Measurements from ENCODE around the gene EIF4E2.

DNA sequence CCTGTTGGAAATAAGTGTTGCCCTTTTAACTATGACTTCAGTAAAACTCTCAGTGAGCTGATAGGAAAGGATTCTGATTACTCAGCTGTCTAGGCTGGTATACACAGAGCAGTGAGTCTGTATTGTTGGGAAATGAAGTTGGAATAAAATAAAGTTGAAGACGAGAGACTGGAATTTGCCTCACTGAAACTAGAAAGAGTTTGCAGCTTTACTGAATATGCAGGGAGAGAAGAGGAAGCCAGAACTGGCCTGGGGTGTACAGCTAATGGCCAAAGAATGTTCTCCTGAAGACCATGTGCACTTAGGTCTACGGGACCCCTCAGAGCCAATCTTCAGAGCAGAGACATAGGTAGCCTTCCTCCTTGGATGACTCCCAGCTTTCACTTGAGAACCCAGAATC lies 26.5 kb downstream of the EIF4E2 start:
- TF ChIP-seq, protein P1, sequence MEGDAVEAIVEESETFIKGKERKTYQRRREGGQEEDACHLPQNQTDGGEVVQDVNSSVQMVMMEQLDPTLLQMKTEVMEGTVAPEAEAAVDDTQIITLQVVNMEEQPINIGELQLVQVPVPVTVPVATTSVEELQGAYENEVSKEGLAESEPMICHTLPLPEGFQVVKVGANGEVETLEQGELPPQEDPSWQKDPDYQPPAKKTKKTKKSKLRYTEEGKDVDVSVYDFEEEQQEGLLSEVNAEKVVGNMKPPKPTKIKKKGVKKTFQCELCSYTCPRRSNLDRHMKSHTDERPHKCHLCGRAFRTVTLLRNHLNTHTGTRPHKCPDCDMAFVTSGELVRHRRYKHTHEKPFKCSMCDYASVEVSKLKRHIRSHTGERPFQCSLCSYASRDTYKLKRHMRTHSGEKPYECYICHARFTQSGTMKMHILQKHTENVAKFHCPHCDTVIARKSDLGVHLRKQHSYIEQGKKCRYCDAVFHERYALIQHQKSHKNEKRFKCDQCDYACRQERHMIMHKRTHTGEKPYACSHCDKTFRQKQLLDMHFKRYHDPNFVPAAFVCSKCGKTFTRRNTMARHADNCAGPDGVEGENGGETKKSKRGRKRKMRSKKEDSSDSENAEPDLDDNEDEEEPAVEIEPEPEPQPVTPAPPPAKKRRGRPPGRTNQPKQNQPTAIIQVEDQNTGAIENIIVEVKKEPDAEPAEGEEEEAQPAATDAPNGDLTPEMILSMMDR (IDR thresholded peaks at IDR 0.05): no peak
- TF ChIP-seq POLR2A (IDR thresholded peaks at IDR 0.05): no peak

Data from thyroid gland (tissue), 4 donors.